GM18873 (cell line): ENCODE results near the gene VPS13C.

Source experiments
- ATAC-seq: cut with Tn5 transposase; IDR thresholded peaks from one replicate; pipeline ENCODE4 v1.9.1; 2021; ENCODE audit warnings: mild to moderate bottlenecking, moderate library complexity, moderate number of reproducible peaks; ENCODE audit not compliant: unreplicated experiment, low FRiP score

The VPS13C gene

DNA sequence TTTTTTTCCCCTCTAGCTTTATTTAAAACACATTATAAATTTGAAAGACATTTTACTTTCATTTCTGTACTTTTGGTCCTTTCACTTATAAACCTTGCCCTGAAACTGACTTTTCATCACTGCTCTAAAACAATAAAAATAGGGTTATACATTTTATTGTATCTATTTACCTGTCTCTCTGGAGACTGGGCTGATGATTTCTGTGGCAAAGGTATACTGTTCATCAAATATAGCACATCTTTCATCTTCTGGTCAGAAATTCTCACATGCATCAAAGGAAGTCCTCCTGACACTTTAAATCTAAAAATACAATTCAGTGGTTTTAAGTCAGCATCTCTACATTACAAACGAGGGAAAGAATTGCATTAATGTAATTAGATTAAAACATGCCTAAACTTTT lies 86.1 kb downstream of the VPS13C start:
- ATAC-seq = no peak

DNA sequence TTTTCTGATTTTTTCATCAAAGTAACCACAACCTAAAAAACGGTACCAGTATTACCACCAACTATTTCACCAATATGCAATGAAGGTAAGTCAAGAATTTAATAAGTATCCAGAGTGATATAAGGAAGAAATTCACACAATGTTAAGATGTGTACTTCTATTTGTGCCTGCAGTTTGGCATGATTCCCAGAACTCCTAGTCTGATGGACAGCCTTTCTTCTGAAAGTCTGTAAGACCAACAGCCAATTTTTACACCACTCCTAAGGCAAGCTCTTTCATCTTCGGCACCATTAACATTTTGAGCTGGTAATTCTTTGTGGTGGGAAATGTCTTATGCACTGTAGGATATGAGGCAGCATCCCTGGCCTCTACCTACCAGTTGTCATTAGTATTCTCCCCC lies 108.3 kb downstream of the VPS13C start:
- ATAC-seq = no peak

DNA sequence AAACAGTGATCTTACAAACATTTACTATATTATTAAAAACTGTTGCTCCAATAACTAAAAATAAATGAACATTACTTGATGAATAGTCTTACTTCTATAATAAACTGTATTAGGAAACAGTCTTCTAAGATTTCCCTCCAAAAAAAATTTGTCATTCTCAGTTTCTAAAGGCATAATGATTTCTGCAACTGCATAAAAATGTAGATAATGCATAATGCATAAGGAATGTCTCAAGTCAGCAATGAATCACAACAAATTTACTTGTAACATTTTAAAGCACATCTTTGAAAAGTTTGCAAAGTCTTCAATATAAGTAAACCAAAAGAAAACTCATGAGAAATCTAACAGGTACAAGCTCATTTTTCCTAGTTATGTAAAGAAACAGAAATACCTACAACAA lies 113.5 kb downstream of the VPS13C start:
- no peak for ATAC-seq

DNA sequence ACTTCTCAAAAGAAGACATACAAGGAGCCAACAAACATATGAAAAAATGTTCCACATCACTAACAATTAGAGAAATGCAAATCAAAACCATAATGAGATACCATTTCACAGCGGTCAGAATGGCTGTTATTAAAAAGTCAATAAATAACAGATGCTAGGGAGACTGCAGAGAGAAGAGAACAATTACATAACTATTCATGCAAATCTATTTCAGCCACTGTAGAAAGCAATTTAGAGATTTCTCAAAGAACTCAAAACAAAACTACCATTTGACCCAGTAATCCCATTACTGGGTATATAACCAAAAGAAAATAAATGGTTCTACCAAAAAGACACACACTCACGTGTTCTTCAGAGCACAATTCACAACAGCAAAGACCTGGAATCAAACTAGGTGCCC lies 116.3 kb downstream of the VPS13C start:
- no peak for ATAC-seq

DNA sequence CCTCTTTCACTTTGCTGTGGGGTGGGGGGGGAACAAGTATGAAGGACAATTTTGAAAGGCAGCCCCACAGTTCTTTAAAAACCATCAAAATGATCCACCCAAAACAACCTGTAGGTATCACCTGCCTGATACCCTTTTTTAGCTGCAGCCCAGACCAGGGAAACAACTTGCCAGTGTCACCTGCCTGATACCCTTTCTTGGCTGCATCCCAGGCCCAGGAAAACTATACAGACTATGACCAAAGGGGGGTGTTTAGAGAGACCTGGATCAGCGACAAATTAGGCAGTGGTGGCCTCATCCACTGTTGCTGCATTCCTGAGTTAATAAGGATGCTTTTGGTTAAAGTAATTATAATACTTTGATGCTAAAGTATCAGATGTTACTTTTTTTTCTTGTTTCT lies 122.0 kb downstream of the VPS13C start:
- ATAC-seq = no peak

DNA sequence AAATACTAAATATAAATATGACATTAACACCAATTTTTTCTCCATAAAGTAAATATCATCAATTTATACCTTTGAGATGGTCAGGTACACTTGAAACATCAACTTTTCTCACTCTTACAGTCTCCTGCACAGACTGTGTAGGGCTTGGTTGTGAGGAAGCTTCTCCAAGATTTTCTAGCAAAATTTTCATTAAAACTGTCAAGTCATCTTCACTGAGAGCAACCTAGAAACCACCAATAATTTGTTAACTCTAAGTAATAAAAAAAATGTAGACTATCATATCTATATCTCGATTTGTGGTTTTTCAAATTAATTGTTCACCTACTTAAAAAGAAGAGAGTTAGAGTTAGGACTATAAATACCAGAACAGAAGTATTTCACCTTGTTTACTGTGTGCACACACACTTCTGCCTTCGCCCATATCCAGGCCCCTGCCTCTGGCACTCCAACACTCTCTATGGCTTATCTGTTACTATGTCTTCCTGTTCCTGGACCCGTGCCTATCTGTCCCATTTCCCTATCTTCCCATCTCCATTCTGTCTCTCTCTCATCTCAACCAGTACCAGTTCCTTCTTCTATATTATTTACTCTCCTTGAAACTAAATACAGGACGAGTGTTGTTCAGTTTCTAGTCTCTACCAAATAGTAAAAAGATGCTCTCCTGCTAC lies 123.6 kb downstream of the VPS13C start:
- no peak for ATAC-seq

DNA sequence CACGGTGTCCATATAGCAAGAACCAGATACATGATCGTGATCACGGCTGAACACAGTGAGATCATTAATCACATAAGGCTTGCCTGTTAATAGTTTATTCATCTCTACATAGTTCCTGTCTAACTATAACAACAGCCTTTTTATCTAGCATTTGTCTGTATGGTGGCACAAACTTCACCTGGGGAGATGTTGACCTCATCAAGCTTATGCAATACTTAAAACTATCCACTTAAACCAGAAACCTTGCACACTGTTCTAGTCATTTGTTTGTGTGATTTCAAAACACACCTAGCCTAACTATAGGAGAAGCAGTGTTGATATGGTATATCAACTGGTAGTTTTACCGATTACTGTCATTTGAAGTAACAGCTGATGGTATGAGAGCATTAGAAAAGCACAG lies 124.8 kb downstream of the VPS13C start:
- ATAC-seq = no peak

DNA sequence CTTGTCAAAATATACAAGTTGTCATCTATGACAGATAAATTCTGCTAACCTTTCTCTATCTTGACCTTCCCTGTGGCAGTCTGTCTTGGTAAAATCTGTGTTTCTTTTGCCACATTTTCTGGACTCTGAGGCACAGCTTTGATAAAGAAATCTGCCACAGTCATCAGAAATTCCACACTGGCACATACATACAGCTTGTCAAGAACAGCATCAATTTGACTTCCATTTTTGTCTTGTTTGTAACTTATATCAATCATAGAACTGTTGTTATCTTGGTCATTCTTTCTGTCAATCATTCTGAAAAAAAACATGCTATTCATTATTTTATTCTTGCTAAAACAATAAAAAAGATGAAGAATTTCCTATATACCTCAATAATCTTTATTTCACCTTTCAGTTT lies 130.8 kb downstream of the VPS13C start:
- no peak for ATAC-seq

DNA sequence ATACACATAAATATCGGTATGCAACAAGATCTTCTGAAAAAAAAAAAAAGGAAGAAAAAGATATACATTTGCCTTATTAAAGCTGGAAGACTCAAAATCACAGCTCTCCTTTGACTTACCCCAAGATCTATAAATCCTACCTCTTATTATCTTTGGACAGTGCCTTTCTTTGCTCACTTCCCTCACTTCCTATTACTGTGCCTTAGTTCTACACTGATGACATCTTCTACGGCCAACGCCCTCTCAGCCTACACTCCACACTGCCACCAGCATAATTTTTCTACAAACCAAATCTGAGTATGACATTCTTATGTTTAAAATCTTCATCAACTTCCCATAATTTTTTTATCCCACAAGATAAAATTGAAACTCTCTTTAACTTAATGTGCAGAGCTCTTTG lies 137.1 kb downstream of the VPS13C start:
- no peak for ATAC-seq

DNA sequence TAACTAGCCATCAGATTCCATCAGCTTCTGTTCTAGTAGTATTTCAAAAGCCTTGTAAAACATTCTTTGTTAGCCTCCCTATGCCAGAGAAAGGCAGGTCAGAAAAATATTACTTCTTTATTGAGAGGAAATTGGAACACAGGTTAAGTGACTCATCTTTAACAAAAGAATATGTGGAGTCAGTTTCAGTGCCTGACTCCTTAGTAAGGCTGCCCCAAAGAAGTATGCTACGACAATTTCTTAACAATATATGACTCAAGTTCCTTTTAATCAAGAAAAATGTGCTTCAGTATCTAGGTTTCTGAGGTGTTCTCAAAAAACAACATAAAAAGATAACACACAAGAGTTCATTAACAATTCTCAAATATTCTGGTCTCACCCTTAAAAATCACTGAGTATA lies 139.2 kb downstream of the VPS13C start:
- no peak for ATAC-seq

DNA sequence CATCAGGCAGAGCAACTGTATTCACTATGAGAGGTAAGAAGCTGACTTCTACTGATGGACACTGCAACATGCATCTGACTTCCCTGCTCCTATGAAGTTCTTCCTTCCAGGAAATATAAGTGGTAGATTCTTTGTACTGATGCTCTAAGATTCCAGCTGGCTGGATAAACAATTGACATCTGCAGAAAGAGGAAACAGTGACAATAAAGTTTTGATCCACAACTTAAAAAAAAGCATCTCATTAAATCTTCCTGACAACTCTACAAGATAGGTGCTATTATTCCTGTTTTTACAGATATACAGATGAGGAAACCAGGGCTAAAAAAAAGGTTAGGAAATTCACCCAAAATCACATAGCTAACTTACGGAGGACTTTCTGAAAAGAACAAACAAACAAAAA lies 142.8 kb downstream of the VPS13C start:
- no peak for ATAC-seq

DNA sequence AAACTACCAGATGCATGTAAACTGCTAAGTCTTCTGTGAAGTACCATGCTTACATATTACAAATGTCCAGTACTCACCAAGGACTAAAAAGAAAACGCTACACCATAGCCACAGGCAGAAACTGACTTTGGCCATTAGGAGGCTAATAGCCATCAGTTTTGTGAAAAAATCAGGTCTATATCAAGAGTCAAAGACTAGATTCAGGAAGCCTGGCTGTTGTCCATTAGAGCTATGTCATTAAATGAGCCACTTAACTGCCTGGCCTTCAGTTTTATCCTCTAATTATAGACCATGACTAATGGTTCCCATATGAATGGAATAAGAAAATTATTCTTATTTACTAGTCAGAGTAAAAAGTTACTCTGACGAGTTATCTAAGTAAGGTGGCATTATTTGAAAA lies 144.1 kb downstream of the VPS13C start:
- no peak for ATAC-seq

DNA sequence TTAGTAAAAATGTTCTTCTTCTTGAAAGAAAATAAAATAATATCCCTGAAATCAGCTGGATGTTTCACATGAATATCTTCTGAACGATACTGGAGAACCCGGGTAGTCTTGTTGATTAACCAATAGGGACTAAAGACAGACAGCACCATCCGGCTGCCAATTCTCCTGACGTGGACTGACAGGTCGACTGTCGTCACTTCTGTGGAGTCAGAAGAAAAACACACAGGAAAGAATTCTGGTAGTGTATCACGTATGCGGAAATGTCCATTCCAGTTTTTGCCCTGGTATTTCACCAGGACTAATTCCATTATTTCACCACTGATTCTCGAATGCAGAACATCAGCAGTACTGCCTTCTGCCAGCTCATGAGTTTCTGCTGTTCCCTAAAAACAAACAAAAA lies 144.6 kb downstream of the VPS13C start:
- no peak for ATAC-seq

DNA sequence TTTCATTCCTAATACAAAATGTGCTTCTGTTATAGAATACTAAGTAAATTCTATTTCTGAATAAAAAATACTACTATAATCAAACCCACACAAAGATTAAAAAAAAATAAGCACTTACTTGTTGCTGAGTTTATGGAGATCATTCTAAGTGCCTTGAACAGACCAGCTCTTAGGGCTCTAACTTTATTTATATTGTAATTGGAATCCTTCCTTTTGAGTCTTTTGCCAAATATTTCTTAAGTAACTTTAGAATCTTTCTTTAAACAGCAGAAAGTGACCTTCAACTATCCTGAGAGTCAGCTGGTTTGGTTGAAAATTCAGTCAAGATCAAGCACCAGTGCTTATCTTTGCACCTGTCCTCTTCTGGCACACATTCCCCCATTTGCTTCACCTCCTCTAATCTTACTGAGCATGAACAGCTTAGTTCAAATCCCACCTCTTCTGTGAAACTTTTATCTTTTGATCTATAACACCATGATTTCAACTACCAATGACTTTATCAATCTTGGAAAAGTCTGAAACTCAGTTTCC lies 149.3 kb downstream of the VPS13C start:
- ATAC-seq = no peak

DNA sequence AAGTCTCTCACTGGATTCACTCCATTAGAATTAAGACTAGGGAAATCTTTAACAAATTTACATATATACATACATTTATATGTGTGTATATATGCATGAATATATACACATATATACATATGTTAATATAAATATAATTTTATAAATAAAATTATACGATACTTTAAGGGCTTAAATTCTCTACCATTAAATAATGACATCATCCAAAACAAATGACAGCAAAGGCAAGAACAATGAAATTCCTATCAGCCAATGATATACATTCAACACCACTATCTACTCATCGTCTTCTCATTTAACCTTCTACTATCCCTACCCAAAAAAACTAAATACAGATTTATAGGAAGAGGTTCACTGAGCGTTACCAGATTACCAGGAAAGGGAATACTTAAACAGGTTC lies 152.0 kb downstream of the VPS13C start:
- no peak for ATAC-seq

DNA sequence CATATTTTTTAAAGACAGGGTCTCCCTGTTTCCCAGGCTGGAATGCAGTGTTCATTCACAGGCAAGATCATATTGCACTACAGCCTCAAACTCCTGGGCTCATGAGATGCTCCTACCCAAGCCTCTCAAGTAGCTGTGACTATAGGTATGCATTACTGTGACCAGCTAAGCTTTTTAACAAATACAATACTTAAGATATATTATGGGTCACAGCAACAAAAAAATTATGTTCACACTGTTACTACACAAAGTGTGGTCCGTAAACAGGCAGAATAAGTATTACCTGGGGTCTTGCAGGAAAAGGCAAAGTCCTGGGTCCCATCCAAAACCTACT lies 152.5 kb downstream of the VPS13C start:
- no peak for ATAC-seq

DNA sequence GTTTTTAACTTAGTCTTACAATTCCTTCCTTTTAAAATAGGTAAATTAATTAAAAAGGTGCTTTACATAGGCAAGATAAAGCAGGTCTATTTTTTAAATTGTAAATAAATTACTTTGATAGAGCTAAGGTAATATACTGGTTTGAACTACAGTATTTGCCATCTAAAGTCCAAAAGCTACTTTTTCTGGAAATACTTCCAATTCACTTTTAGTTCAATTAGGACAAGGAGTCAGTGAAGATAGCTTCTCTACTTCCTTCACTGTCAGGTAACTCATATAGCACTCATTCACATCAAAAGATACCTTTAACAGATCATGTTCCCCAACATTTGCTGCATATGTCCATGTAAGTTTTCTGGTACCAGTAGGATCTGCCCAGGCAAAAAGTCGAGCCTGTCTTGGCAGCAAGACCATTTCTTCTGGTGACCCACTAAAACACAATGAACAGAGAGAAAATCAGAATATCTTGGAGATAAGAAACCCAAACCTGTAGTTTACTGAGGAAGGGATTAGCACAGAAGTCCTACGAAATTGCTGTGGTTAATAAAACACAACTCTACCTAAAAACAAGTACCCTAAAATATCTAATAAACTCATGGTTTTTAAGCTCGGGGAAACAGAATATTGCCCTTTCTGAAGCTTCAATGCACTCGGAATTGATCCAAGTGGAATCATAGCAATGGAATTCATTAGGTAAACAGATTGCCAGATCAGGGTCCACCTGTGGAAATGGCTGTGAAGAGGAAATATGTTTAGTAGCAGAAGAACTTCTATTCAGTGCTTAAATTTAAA lies 153.1 kb downstream of the VPS13C start:
- ATAC-seq = no peak

DNA sequence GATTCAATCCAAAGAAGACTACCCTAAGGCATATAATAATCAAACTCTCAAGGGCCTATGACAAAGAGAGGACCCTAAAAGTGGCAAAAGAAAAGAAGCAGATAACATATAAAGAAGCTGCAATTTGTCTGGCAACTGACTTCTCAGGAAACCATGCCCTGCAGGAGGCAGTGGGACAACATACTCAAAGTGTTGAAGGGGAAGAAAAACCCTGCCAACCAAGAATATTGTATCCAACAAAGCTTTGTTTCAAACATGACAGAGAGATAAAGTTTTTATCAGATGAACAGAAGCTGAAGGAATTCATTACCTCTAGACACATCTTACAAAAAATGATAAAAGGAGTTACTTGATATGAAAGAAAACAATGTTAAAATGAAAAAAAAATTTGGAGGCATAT lies 167.1 kb downstream of the VPS13C start:
- no peak for ATAC-seq

DNA sequence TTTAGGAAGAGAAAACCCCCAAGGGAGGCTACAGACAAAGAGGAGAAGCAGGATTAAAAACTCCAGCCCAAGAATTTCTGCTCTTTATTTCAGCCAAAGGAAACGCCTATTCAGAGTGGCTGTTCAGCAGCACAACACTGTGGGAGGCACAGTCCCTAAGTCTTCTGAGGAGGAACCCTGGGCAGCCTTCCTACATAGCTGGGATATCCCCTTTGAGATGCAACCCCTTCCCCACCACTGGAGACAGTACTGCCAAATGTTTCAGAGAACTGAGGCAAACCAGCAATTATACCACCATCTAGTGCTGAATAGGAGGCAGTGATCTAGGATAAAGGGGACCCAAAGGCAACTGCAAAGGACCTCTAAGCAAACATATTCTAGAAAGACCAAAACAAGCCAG lies 168.1 kb downstream of the VPS13C start:
- no peak for ATAC-seq

DNA sequence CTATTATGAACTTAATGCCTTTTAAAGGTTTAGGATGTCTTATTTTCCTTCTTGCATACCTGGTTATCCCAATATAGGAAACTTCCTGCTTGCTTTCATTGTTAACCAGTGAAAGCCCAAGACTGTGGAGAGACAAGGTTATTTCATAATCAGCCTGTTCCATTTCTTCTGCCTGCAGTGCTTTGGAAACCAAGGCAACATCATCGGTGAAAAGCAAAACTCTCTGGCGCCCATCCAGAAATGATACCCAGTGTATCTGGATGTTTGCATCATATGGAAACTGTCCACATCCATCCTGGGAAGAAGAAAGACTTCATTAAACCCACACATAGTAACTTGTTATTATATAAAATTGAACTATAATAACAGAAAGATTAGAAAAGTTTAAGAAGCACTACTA lies 170.1 kb downstream of the VPS13C start:
- ATAC-seq = no peak

DNA sequence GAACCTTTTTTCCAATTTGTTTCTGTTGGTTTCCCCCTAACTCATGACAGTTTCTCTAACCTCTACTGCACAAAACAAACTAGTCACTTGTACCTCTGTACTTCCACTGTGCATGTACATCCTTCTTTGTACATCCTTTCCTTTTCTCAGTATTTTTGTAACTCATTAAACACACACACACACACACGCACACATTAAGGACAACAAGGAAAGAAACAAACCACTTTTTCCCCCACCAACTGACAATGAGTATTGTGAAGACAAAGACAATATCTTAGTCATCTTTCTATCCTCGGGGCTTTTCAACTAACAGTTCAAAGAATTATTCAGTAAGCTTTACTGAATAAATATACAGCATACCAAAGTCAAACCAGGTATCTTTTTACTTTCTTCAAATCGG lies 170.5 kb downstream of the VPS13C start:
- ATAC-seq = no peak

DNA sequence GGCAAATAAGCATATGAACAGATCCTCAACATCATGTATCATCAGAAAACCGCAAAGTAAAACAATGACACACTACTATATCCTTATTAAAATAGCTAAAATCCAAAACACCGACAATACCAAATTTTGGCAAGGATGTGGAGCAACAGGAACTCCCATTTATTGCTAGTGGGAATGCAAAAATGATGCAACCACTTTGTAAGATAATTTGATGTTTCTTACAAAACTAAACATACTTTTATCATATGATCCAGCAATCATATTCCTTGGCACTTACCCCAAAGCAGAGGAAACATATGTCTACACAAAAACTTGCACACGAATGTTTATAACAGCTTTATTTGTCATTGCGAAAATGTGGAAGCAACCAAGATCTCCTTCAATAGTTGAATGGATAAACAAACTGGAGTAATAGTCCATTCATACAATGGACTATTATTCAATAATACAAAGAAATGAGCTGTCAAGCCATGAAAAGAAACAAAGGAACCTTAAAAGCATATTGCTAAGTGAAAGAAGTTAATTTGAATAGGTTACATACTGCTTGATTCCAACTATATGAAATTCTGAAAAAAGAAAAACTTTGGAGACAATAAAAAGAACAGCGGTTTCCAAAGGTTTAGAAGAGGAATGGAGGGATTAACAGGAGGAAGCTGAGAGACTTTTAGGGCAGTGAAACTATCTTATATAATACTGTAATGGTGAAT lies 172.0 kb downstream of the VPS13C start:
- ATAC-seq = no peak
